ENCODE data around the gene NGLY1. TPM values are rescaled to one million over a fixed set of nuclear protein-coding genes. Genes with fewer than 3 reads are reported as not detected.

NGLY1 gene
- total RNA-seq, 4 donors from 2014 or later = 32.9 to 101 (median 46.4) TPM

DNA sequence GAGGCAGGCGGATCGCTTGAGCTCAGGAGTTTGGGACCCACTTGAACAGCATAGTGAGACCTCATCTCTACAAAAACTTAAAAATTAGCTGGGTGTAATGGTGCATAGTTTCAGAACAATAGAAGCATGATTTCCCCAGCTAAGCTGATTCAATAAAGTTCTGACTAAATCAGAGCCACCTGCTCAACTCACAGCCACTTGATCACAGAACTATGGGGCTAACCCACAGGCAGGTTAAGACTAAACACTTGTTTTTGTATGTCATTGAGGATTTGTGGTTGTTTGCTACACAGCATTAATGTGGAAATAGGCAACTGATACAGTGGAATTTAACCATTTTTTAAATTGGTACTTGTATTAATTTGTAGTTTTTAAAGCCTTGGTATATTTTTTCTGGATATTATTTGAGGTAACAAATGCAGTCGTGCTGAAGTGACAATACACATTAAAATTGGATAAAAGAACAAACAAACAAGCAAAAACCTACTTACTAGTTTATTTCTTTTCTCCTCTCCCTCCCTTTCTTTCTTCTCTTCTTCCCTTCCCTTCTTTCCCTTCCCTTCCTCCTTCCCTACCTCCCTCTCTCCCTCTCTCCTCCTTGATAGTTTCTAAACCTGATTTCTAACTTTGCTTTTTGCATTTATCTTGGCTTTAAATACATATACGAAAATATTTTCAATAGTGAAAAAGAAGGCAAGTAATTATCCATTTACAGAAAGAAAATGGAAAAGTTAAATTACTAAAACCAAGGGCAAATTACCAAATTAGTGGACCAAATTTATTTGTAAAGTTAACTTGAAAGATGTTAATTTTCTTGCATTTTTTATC is 38.7 kb upstream of the NGLY1 start:
- Histone ChIP-seq H3K9me3 (no peaks in the 10 kb centered on the region), H3K27me3 (no peaks in the 10 kb centered on the region), H3K4me1 (no peaks in the 10 kb centered on the region), H3K4me3 (no peak overlapping the region), H3K27ac (no peak overlapping the region), H3K36me3 (no peaks in the 10 kb centered on the region)
- DNase-seq = no peak
- TF ChIP-seq, protein P1, sequence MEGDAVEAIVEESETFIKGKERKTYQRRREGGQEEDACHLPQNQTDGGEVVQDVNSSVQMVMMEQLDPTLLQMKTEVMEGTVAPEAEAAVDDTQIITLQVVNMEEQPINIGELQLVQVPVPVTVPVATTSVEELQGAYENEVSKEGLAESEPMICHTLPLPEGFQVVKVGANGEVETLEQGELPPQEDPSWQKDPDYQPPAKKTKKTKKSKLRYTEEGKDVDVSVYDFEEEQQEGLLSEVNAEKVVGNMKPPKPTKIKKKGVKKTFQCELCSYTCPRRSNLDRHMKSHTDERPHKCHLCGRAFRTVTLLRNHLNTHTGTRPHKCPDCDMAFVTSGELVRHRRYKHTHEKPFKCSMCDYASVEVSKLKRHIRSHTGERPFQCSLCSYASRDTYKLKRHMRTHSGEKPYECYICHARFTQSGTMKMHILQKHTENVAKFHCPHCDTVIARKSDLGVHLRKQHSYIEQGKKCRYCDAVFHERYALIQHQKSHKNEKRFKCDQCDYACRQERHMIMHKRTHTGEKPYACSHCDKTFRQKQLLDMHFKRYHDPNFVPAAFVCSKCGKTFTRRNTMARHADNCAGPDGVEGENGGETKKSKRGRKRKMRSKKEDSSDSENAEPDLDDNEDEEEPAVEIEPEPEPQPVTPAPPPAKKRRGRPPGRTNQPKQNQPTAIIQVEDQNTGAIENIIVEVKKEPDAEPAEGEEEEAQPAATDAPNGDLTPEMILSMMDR (IDR thresholded peaks at IDR 0.05) = no peak
- TF ChIP-seq POLR2A (IDR thresholded peaks at IDR 0.05) = no peak

DNA sequence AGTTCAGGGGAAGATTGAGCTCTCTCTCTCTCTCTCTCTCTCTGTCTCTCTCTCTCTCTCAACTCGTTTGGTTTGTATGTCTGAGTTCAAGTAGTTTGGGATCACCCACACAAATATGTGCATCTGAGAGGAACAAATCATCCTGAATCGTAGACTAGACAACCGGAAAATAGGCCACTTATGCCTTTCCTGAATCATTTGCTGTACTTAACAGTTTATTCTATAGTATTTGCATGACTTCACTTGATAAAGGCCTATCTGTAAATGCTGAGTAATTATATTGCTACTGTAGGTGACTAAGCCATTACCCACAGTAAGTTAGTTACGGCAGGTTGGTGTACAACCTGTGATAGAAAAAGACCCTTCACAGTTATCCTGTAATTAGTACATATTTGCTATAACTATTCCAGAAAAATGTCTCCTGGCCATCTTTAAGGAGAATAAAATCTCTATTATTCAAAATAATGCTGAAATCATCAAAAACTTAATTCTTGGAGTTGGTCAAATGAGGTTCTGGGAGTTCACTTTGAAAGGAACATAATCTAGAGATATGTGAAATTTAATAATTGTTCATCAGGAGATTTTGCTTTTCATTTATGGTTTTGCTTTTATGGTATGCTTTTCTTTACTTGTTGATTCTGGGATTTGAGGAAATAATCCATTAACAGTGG is 37.7 kb upstream of the NGLY1 start:
- H3K9me3 ChIP-seq = no peaks in the 10 kb centered on the region
- DNase-seq = no peak
- TF ChIP-seq POLR2A (IDR thresholded peaks at IDR 0.05) = no peak
- TF ChIP-seq, protein P1 (IDR thresholded peaks at IDR 0.05) = no peak
- H3K36me3 ChIP-seq = no peaks in the 10 kb centered on the region
- H3K4me1 ChIP-seq = no peaks in the 10 kb centered on the region
- no peak overlapping the region for H3K27ac ChIP-seq
- no peak overlapping the region for H3K4me3 ChIP-seq
- no peaks in the 10 kb centered on the region for H3K27me3 ChIP-seq

DNA sequence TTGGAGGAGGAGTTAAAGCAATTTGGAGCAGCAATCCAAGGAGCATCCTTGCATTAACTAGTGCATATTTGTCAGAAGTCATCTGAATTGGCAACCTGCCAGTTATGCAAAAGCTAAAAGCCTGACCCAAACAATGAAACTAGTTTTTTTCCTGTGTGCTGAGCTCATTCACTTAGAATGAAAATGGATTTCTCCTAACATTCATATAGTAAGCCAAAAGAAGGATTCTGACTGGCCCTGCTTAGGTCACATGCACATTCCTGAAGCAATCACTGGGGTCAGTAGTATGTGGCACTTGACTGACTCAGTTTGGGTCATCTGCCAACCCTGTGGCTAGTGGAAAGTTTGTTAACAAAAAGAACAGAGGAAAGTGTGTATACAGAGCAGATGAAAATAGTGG is 37.1 kb upstream of the NGLY1 start:
- no peaks in the 10 kb centered on the region for H3K27me3 ChIP-seq
- H3K36me3 ChIP-seq = no peaks in the 10 kb centered on the region
- H3K4me3 ChIP-seq = no peak overlapping the region
- no peak for DNase-seq
- H3K27ac ChIP-seq = no peak overlapping the region
- H3K9me3 ChIP-seq = no peaks in the 10 kb centered on the region
- TF ChIP-seq POLR2A (IDR thresholded peaks at IDR 0.05) = no peak
- TF ChIP-seq, protein P1 (IDR thresholded peaks at IDR 0.05) = no peak
- H3K4me1 ChIP-seq = no peaks in the 10 kb centered on the region

DNA sequence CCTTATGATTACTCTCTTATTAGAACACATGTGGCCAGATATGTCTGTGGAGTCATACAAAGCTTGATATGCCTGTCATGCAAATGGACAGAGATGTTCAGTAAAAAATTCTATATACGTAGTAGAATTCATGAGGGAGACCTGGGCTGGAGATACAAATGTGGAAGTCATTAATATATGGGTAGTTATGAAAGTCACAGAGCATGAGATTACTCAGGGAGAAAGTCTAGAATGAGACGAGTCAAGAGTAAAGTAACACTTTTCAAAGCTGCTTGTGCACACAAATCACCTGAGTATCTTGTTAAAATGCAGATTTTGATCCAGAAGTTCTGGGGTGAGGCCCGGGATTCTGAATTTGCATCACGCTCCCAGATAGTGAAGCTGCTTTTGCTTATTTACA is 35.1 kb upstream of the NGLY1 start:
- no peak for DNase-seq
- no peak overlapping the region for H3K4me3 ChIP-seq
- no peaks in the 10 kb centered on the region for H3K36me3 ChIP-seq
- H3K27ac ChIP-seq = no peak overlapping the region
- no peaks in the 10 kb centered on the region for H3K9me3 ChIP-seq
- H3K4me1 ChIP-seq = no peaks in the 10 kb centered on the region
- no peaks in the 10 kb centered on the region for H3K27me3 ChIP-seq
- no peak for TF ChIP-seq POLR2A (IDR thresholded peaks at IDR 0.05)
- TF ChIP-seq, protein P1 (IDR thresholded peaks at IDR 0.05) = no peak

DNA sequence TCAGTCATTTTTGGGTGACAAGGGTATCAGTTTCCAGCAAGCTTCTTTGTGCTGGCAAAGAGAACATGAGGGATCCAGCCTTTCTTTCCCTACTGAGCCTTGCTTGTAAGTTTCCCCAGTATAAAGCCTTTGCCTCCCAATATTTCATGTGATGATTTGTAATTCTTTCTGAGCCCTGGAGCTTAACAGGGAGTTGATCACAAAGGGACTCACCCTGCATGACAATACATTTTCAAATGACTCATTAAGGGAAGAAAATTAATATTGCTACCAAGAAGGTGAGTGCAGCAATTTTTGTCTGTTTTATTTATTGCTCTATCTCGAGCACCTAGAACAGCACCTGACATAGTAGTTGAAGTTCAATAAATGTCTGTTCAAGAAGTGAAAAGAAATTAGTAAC is 34.4 kb upstream of the NGLY1 start:
- H3K4me3 ChIP-seq = no peak overlapping the region
- TF ChIP-seq, protein P1 (IDR thresholded peaks at IDR 0.05) = no peak
- TF ChIP-seq POLR2A (IDR thresholded peaks at IDR 0.05) = no peak
- no peaks in the 10 kb centered on the region for H3K27me3 ChIP-seq

More for the DNA sequence above, 34.4 kb upstream of the NGLY1 start:
- H3K27ac ChIP-seq = no peak overlapping the region
- no peak for DNase-seq
- H3K9me3 ChIP-seq = no peaks in the 10 kb centered on the region
- H3K36me3 ChIP-seq = no peaks in the 10 kb centered on the region
- no peaks in the 10 kb centered on the region for H3K4me1 ChIP-seq
